Measurements from ENCODE around the gene CA10.

Gene CA10

GRCh38 chr17:52201767-52202519 is 43.4 kb upstream of the CA10 start:
- no peaks in the 10 kb centered on the region for H3F3A ChIP-seq (ENCODE audit: low read depth)
- no peaks in the 10 kb centered on the region for H3K27me3 ChIP-seq (ENCODE audit: insufficient read depth, low read length, poor library complexity, severe bottlenecking)
- H3K9me3 ChIP-seq (ENCODE audit: insufficient read depth, low read depth, low read length), result no peaks in the 10 kb centered on the region
- H3K79me2 ChIP-seq (ENCODE audit: insufficient read depth, low read length), result no peaks in the 10 kb centered on the region
- H3K9ac ChIP-seq (ENCODE audit: low read depth, low read length, poor library complexity, severe bottlenecking), result no peak overlapping the region
- H2AFZ ChIP-seq (ENCODE audit: low read length), result no peak overlapping the region
- H3K9me2 ChIP-seq (replicated peaks; ENCODE audit: low read depth, low read length), result no peaks in the 10 kb centered on the region
- TF ChIP-seq CTCF (conservative IDR thresholded peaks at IDR 0.05; ENCODE audit: low read length) (no peak), EZH2phosphoT487 (IDR thresholded peaks at IDR 0.05; ENCODE audit: borderline replicate concordance) (no peak)
- H3K4me3 ChIP-seq (ENCODE audit: low read length, poor library complexity, severe bottlenecking), result no peak overlapping the region
- no peaks in the 10 kb centered on the region for H3K36me3 ChIP-seq (ENCODE audit: insufficient read depth, low read length)
- H3K4me1 ChIP-seq (ENCODE audit: insufficient read depth, low read length, poor library complexity, severe bottlenecking), result no peaks in the 10 kb centered on the region
- H3K4me2 ChIP-seq (ENCODE audit: low read depth, low read length, poor library complexity, severe bottlenecking), result no peak overlapping the region
- H4K20me1 ChIP-seq (ENCODE audit: insufficient read depth, low read length, poor library complexity, severe bottlenecking), result no peaks in the 10 kb centered on the region

- H4K20me1 ChIP-seq (ENCODE audit: insufficient read depth, low read length, poor library complexity, severe bottlenecking), result no peaks in the 10 kb centered on the region
- H3K4me1 ChIP-seq (ENCODE audit: insufficient read depth, low read length, poor library complexity, severe bottlenecking), result no peaks in the 10 kb centered on the region
- H3K4me3 ChIP-seq (ENCODE audit: low read length, poor library complexity, severe bottlenecking), result no peak overlapping the region
- H3K9me3 ChIP-seq (ENCODE audit: insufficient read depth, low read depth, low read length), result no peaks in the 10 kb centered on the region
- no peak overlapping the region for H2AFZ ChIP-seq (ENCODE audit: low read length)
- no peaks in the 10 kb centered on the region for H3K9me2 ChIP-seq (replicated peaks; ENCODE audit: low read depth, low read length)
- TF ChIP-seq CTCF (conservative IDR thresholded peaks at IDR 0.05; ENCODE audit: low read length) (no peak), EZH2phosphoT487 (IDR thresholded peaks at IDR 0.05; ENCODE audit: borderline replicate concordance) (no peak)
- H3K36me3 ChIP-seq (ENCODE audit: insufficient read depth, low read length), result no peaks in the 10 kb centered on the region
- H3F3A ChIP-seq (ENCODE audit: low read depth), result no peaks in the 10 kb centered on the region
- no peak overlapping the region for H3K9ac ChIP-seq (ENCODE audit: low read depth, low read length, poor library complexity, severe bottlenecking)
- no peaks in the 10 kb centered on the region for H3K79me2 ChIP-seq (ENCODE audit: insufficient read depth, low read length)
- H3K27me3 ChIP-seq (ENCODE audit: insufficient read depth, low read length, poor library complexity, severe bottlenecking), result no peaks in the 10 kb centered on the region
- no peak overlapping the region for H3K4me2 ChIP-seq (ENCODE audit: low read depth, low read length, poor library complexity, severe bottlenecking)
Observed at GRCh38 chr17:52191491-52191890, 33.0 kb upstream of the CA10 start.

- no peaks in the 10 kb centered on the region for H3K4me1 ChIP-seq (ENCODE audit: insufficient read depth, low read length, poor library complexity, severe bottlenecking)
- H4K20me1 ChIP-seq (ENCODE audit: insufficient read depth, low read length, poor library complexity, severe bottlenecking), result no peaks in the 10 kb centered on the region
- no peak overlapping the region for H3K9ac ChIP-seq (ENCODE audit: low read depth, low read length, poor library complexity, severe bottlenecking)
- H3K4me3 ChIP-seq (ENCODE audit: low read length, poor library complexity, severe bottlenecking), result no peak overlapping the region
- H3K9me2 ChIP-seq (replicated peaks; ENCODE audit: low read depth, low read length), result no peaks in the 10 kb centered on the region
- no peaks in the 10 kb centered on the region for H3K79me2 ChIP-seq (ENCODE audit: insufficient read depth, low read length)
- H3K36me3 ChIP-seq (ENCODE audit: insufficient read depth, low read length), result no peaks in the 10 kb centered on the region
- no peaks in the 10 kb centered on the region for H3K27me3 ChIP-seq (ENCODE audit: insufficient read depth, low read length, poor library complexity, severe bottlenecking)
- TF ChIP-seq EZH2phosphoT487 (IDR thresholded peaks at IDR 0.05; ENCODE audit: borderline replicate concordance) (no peak), CTCF (conservative IDR thresholded peaks at IDR 0.05; ENCODE audit: low read length) (no peak)
- 0 out of 2 replicates have a peak, but pooled peaks cover 6% of the 10 kb centered on the region for H3K9me3 ChIP-seq (ENCODE audit: insufficient read depth, low read depth, low read length)
- H2AFZ ChIP-seq (ENCODE audit: low read length), result no peak overlapping the region
- H3K4me2 ChIP-seq (ENCODE audit: low read depth, low read length, poor library complexity, severe bottlenecking), result no peak overlapping the region
- H3F3A ChIP-seq (ENCODE audit: low read depth), result no peaks in the 10 kb centered on the region
Observed at GRCh38 chr17:52181782-52182181, 23.3 kb upstream of the CA10 start.
